ENCODE measurements around the gene DSCAML1. TPM values are rescaled to one million over a fixed set of nuclear protein-coding genes. Genes with fewer than 3 reads are reported as not detected.

Gene DSCAML1
- total and polyA plus RNA-seq, 9 of the 15 experiments (the other 6 are each of a cell fraction or from before 2014, with no cell fraction given), result not detected

GRCh38 chr11:117828611-117829368 is 31.8 kb upstream of the DSCAML1 start (continued):
- peak; percentile 92 for TF ChIP-seq ATF3 (IDR thresholded peaks at IDR 0.05)
- no peak for TF ChIP-seq ATF3 (CRISPR knock-in tag; conservative IDR thresholded peaks at IDR 0.05)

- peaks cover 0 to 21% of the 10 kb centered on the region in 2 experiments; a peak in 1 of 5 replicates for H3K4me1 ChIP-seq (replicated peaks in 1 of 2; ENCODE audit: control insufficient read depth in 2 of 2, insufficient read depth in 2 of 2, low read length in 2 of 2)
- in situ Hi-C loops (cut with MboI), result no loop called here
- no peak for FAIRE-seq
- no TSS peak for BruUV-seq (replicated peaks)
- H3K27me3 ChIP-seq (ENCODE audit: control insufficient read depth in 2 of 2, insufficient read depth in 2 of 2, low read length in 2 of 2), result peaks cover 26 to 84% of the 10 kb centered on the region in 2 experiments
- CTCF ChIA-PET (ENCODE audit: low intra/inter-chr PET ratio), result no interaction called here
- TF ChIP-seq, protein P1, sequence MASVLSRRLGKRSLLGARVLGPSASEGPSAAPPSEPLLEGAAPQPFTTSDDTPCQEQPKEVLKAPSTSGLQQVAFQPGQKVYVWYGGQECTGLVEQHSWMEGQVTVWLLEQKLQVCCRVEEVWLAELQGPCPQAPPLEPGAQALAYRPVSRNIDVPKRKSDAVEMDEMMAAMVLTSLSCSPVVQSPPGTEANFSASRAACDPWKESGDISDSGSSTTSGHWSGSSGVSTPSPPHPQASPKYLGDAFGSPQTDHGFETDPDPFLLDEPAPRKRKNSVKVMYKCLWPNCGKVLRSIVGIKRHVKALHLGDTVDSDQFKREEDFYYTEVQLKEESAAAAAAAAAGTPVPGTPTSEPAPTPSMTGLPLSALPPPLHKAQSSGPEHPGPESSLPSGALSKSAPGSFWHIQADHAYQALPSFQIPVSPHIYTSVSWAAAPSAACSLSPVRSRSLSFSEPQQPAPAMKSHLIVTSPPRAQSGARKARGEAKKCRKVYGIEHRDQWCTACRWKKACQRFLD (CRISPR knock-in tag; IDR thresholded peaks at IDR 0.05), result no peak
- TF ChIP-seq KDM1A (IDR thresholded peaks at IDR 0.05) (peak; percentile 16 to 24; a peak in 1 of 4 replicates), RBM25 (IDR thresholded peaks at IDR 0.05; ENCODE audit: low read depth, low read length, severe bottlenecking) (peak; percentile 42), TCF3 (CRISPR knock-in tag; IDR thresholded peaks at IDR 0.05) (no peak), ADNP (tag; IDR thresholded peaks at IDR 0.05) (0 out of 2 replicates have a peak, but pooled peaks have one; percentile 51), ESRRA (IDR thresholded peaks at IDR 0.05; ENCODE audit: borderline replicate concordance, low read depth) (peak; percentile 61; the same call in 1 of the 2 replicates)
- no peak overlapping the region for H3K27ac ChIP-seq (ENCODE audit: extremely low read depth, low read depth, low read length)
- peaks cover 8% of the 10 kb centered on the region; the same call in 1 of the 2 replicates for H4K20me1 ChIP-seq (replicated peaks; ENCODE audit: control insufficient read depth, insufficient read depth, low read length)
- no peak overlapping the region for H2AFZ ChIP-seq (ENCODE audit: low read depth, low read length)
- H3K4me2 ChIP-seq (ENCODE audit: insufficient read depth, low read length), result no peak overlapping the region
- H3K79me2 ChIP-seq (ENCODE audit: control insufficient read depth, insufficient read depth, low read length), result no peaks in the 10 kb centered on the region
- POLR2A ChIA-PET, result no interaction called here
- no peak overlapping the region for H3K4me3 ChIP-seq
- ATAC-seq, result no peak
- intact Hi-C loops (cut with micrococcal nuclease), result no loop called here
- no peaks in the 10 kb centered on the region for H3K9me3 ChIP-seq (replicated peaks; ENCODE audit: control insufficient read depth, insufficient read depth, low read depth, low read length)
- H3K9ac ChIP-seq (ENCODE audit: insufficient read depth in 1 of 2, low read depth in 2 of 2, low read length in 2 of 2), result no peak overlapping the region
- no peaks in the 10 kb centered on the region for H3K9me1 ChIP-seq (ENCODE audit: control insufficient read depth, insufficient read depth, low read length)
- under 1% methylated on average over 14 of the region's 15 CpGs for WGBS (ENCODE audit: insufficient coverage, low coverage, missing lambda C conversion rate)
- H3K36me3 ChIP-seq (ENCODE audit: control insufficient read depth, insufficient read depth, low read length), result no peaks in the 10 kb centered on the region
- DNase-seq (ENCODE audit: extremely low read depth in 1 of 4, low spot score in 3 of 4), result no peak
Observed at GRCh38 chr11:117827521-117828511, 30.8 kb upstream of the DSCAML1 start.

Data from K562 (cell line).